Kidney epithelial cell (primary cell): ENCODE results near the gene TCTN3. TPM values are rescaled to one million over a fixed set of nuclear protein-coding genes. Genes with fewer than 3 reads are reported as not detected.

Experiments used
- DNase-seq: peaks from one replicate; pipeline ENCODE4 v3.0.0-alpha.2; 2010; ENCODE audit warnings: low read depth
- H3K27me3 ChIP-seq: 2 replicates; pipeline ENCODE4 v1.6.0; 2011; ENCODE audit warnings: low read length; ENCODE audit not compliant: control insufficient read depth, insufficient read depth
- H3K36me3 ChIP-seq: 2 replicates; pipeline ENCODE4 v1.5.1; 2011; ENCODE audit warnings: low read length; ENCODE audit not compliant: control insufficient read depth, insufficient read depth
- H3K4me3 ChIP-seq: 2 replicates; pipeline ENCODE4 v1.5.1; 2011; ENCODE audit warnings: low read depth, mild to moderate bottlenecking, control low read depth, low read length
- total RNA-seq: library from RNA; depleted of rRNA; stranded (reverse); fragments of >200 nt; gene quantifications from 2 replicates; pipeline ENCODE4 v1.2.3, GENCODE V29; 2015
- TF ChIP-seq, protein P1 (sequence below): IDR thresholded peaks from 2 replicates; pipeline ENCODE4 v1.5.1; 2011; ENCODE audit warnings: mild to moderate bottlenecking, moderate library complexity, low read length, control low read depth, inconsistent platforms; ENCODE audit not compliant: insufficient read depth, poor library complexity, severe bottlenecking

The TCTN3 gene
- total RNA-seq, 1 donor from 2014 or later, result 45.0 TPM

- Histone ChIP-seq H3K27me3 (no peaks in the 10 kb centered on the region), H3K4me3 (no peak overlapping the region), H3K36me3 (no peaks in the 10 kb centered on the region)
- DNase-seq, result no peak
- TF ChIP-seq, protein P1, sequence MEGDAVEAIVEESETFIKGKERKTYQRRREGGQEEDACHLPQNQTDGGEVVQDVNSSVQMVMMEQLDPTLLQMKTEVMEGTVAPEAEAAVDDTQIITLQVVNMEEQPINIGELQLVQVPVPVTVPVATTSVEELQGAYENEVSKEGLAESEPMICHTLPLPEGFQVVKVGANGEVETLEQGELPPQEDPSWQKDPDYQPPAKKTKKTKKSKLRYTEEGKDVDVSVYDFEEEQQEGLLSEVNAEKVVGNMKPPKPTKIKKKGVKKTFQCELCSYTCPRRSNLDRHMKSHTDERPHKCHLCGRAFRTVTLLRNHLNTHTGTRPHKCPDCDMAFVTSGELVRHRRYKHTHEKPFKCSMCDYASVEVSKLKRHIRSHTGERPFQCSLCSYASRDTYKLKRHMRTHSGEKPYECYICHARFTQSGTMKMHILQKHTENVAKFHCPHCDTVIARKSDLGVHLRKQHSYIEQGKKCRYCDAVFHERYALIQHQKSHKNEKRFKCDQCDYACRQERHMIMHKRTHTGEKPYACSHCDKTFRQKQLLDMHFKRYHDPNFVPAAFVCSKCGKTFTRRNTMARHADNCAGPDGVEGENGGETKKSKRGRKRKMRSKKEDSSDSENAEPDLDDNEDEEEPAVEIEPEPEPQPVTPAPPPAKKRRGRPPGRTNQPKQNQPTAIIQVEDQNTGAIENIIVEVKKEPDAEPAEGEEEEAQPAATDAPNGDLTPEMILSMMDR, result no peak
Measured at GRCh38 chr10:95711492-95711891, 17.8 kb upstream of the TCTN3 start.

GRCh38 chr10:95706990-95707389, 13.3 kb upstream of the TCTN3 start:
- TF ChIP-seq, protein P1, result no peak
- DNase-seq, result no peak
- Histone ChIP-seq H3K4me3 (no peak overlapping the region), H3K27me3 (no peaks in the 10 kb centered on the region), H3K36me3 (no peaks in the 10 kb centered on the region)

- H3K36me3 ChIP-seq, result no peaks in the 10 kb centered on the region
- no peak overlapping the region for H3K4me3 ChIP-seq
- no peaks in the 10 kb centered on the region for H3K27me3 ChIP-seq
- TF ChIP-seq, protein P1, result no peak
- DNase-seq, result no peak
Measured at GRCh38 chr10:95706573-95706972, 12.8 kb upstream of the TCTN3 start.

- Histone ChIP-seq H3K36me3 (no peaks in the 10 kb centered on the region), H3K4me3 (no peak overlapping the region), H3K27me3 (no peaks in the 10 kb centered on the region)
- no peak for DNase-seq
- TF ChIP-seq, protein P1, result no peak
Measured at GRCh38 chr10:95698415-95698814, 4.7 kb upstream of the TCTN3 start.

DNA sequence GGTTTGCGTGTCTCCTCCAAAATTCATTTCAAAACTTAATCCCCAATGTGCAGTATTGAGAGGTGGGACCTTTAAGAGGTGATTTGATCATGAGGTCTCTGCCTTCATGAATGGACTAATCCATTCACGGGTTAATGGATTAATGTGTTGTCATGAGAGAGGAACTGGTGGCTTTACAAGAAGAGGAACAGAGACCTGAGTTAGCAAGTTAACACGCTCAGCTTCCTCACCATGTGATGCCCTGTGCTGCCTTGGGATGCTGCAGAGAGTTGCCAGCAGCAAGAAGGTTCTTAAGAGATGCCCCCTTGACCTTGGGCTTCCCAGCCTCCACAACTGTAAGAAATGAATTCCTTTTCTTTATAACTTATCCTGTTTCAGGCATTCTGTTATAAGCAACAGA, 3.7 kb upstream of the TCTN3 start:
- Histone ChIP-seq H3K36me3 (no peaks in the 10 kb centered on the region), H3K27me3 (no peaks in the 10 kb centered on the region), H3K4me3 (no peak overlapping the region)
- TF ChIP-seq, protein P1, result no peak
- no peak for DNase-seq

DNA sequence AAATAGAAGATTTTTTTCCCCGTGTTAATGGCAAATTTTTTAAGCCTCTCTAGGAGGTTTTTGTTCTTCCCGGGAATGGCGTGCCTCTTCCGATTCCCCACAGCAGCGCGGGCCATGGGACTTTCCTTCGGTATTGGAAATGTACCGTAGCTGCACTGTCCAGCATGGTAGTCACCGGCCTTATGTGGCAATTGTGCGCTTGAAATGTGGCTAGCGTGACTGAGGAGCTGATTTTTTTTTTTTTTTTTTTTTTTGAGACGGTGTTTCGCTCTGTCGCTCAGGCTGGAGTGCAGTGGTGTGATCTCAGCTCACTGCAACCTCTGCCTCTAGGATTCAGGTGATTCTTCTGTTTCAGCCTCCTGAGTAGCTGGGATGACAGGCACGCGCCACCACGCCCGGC, 938 bp upstream of the TCTN3 start:
- Histone ChIP-seq H3K27me3 (no peaks in the 10 kb centered on the region), H3K36me3 (no peaks in the 10 kb centered on the region), H3K4me3 (no peak overlapping the region)
- no peak for DNase-seq
- TF ChIP-seq, protein P1, result no peak
